ENCODE data around the gene BUB1B.

Gene BUB1B

GRCh38 chr15:40257656-40258450 is 97.0 kb downstream of the BUB1B start:
- no peak for DNase-seq

GRCh38 chr15:40258544-40258943 is 97.7 kb downstream of the BUB1B start:
- no peak for DNase-seq

GRCh38 chr15:40259021-40259420 is 98.2 kb downstream of the BUB1B start:
- no peak for DNase-seq

- DNase-seq = no peak
Measured at GRCh38 chr15:40263024-40263754, 102.3 kb downstream of the BUB1B start.

- DNase-seq = no peak
Measured at GRCh38 chr15:40264321-40265153, 103.7 kb downstream of the BUB1B start.

GRCh38 chr15:40265355-40265754 is 104.5 kb downstream of the BUB1B start:
- no peak for DNase-seq

GRCh38 chr15:40265875-40266274 is 105.0 kb downstream of the BUB1B start:
- no peak for DNase-seq

- no peak for DNase-seq
Measured at GRCh38 chr15:40266828-40267304, 106.0 kb downstream of the BUB1B start.

GRCh38 chr15:40267670-40268069 is 106.8 kb downstream of the BUB1B start:
- no peak for DNase-seq

- DNase-seq = no peak
Measured at GRCh38 chr15:40269604-40270003, 108.7 kb downstream of the BUB1B start.

- no peak for DNase-seq
Measured at GRCh38 chr15:40270246-40270995, 109.6 kb downstream of the BUB1B start.
